Effector memory CD8-positive, alpha-beta T cell (primary cell): ENCODE measurements around the gene SNED1.

ENCODE experiments used
- ATAC-seq: fragments of 150-1000 bp; cut with Tn5 transposase; replicated peaks from 2 replicates; pipeline ENCODE4 v1.10.0; 2021; ENCODE audit warnings: mild to moderate bottlenecking, moderate library complexity
- DNase-seq, 3 experiments: peaks; one replicate each; pipeline ENCODE4 v3.0.0; 2021
- H3K27ac Mint-ChIP-seq, 2 donors: one replicate each; pipeline ENCODE4 v1.8.0; 2022; ENCODE audit warnings: mild to moderate bottlenecking in 2 of 2, mixed read lengths in 2 of 2, moderate library complexity in 2 of 2
- H3K27me3 Mint-ChIP-seq, 2 donors: one replicate each; pipeline ENCODE4 v1.8.0; 2022; ENCODE audit warnings: mixed read lengths in 2 of 2
- H3K36me3 Mint-ChIP-seq: one replicate; pipeline ENCODE4 v1.8.0; 2022; ENCODE audit warnings: mild to moderate bottlenecking, moderate library complexity, mixed read lengths; ENCODE audit not compliant: insufficient read depth
- H3K4me1 Mint-ChIP-seq, 2 donors: one replicate each; pipeline ENCODE4 v1.8.0; 2022; ENCODE audit warnings: low read depth in 2 of 2, mixed read lengths in 2 of 2
- H3K4me3 Mint-ChIP-seq, 2 donors: one replicate each; pipeline ENCODE4 v1.8.0; 2022; ENCODE audit warnings: mild to moderate bottlenecking in 2 of 2, mixed read lengths in 2 of 2, moderate library complexity in 2 of 2
- H3K9me3 Mint-ChIP-seq, 2 donors: one replicate each; pipeline ENCODE4 v1.8.0; 2022; ENCODE audit warnings: mixed read lengths in 2 of 2

SNED1 gene

GRCh38 chr2:241006412-241006811 is 8.0 kb downstream of the SNED1 start:
- no peak overlapping the region for H3K27ac Mint-ChIP-seq
- peaks cover 0 to 10% of the 10 kb centered on the region in 2 donors for H3K4me1 Mint-ChIP-seq
- peaks cover 2 to 8% of the 10 kb centered on the region in 2 donors for H3K9me3 Mint-ChIP-seq
- peaks cover 18 to 33% of the 10 kb centered on the region in 2 donors for H3K27me3 Mint-ChIP-seq
- no peak overlapping the region for H3K4me3 Mint-ChIP-seq
- no peaks in the 10 kb centered on the region for H3K36me3 Mint-ChIP-seq
- DNase-seq (no peak), ATAC-seq (no peak)

GRCh38 chr2:241007111-241007510 is 8.7 kb downstream of the SNED1 start:
- Mint-ChIP-seq H3K27me3 (peaks cover 15 to 33% of the 10 kb centered on the region in 2 donors), H3K4me3 (no peak overlapping the region), H3K36me3 (no peaks in the 10 kb centered on the region), H3K27ac (no peak overlapping the region), H3K9me3 (peaks cover 2 to 8% of the 10 kb centered on the region in 2 donors), H3K4me1 (peaks cover 0 to 10% of the 10 kb centered on the region in 2 donors)
- DNase-seq, result no peak
- no peak for ATAC-seq

GRCh38 chr2:241007880-241008710 is 9.7 kb downstream of the SNED1 start:
- H3K4me1 Mint-ChIP-seq, result peaks cover 0 to 10% of the 10 kb centered on the region in 2 donors
- DNase-seq (no peak), ATAC-seq (no peak)
- H3K27ac Mint-ChIP-seq, result no peak overlapping the region
- H3K9me3 Mint-ChIP-seq, result peaks cover 2 to 8% of the 10 kb centered on the region in 2 donors
- peaks cover 15 to 43% of the 10 kb centered on the region in 2 donors for H3K27me3 Mint-ChIP-seq
- H3K36me3 Mint-ChIP-seq, result no peaks in the 10 kb centered on the region
- no peak overlapping the region for H3K4me3 Mint-ChIP-seq

GRCh38 chr2:241008711-241009121 is 10.3 kb downstream of the SNED1 start:
- Mint-ChIP-seq H3K4me3 (peak overlapping the region in 1 of 2 donors; percentile 19), H3K36me3 (no peaks in the 10 kb centered on the region), H3K27ac (no peak overlapping the region), H3K9me3 (peaks cover 2 to 8% of the 10 kb centered on the region in 2 donors), H3K4me1 (peaks cover 0 to 10% of the 10 kb centered on the region in 2 donors), H3K27me3 (peaks cover 15 to 43% of the 10 kb centered on the region in 2 donors)
- no peak for ATAC-seq
- DNase-seq, result no peak

- Mint-ChIP-seq H3K4me3 (peak overlapping the region in 1 of 2 donors; percentile 19), H3K27ac (no peak overlapping the region), H3K36me3 (no peaks in the 10 kb centered on the region), H3K9me3 (peaks cover 2 to 8% of the 10 kb centered on the region in 2 donors), H3K27me3 (peaks cover 15 to 47% of the 10 kb centered on the region in 2 donors), H3K4me1 (peaks cover 0 to 10% of the 10 kb centered on the region in 2 donors)
- no peak for DNase-seq
- ATAC-seq, result no peak
Measured at GRCh38 chr2:241009191-241009590, 10.8 kb downstream of the SNED1 start.

- no peak overlapping the region for H3K27ac Mint-ChIP-seq
- H3K9me3 Mint-ChIP-seq, result peaks cover 2 to 8% of the 10 kb centered on the region in 2 donors
- ATAC-seq, result peak; percentile 51
- peaks cover 15 to 53% of the 10 kb centered on the region in 2 donors for H3K27me3 Mint-ChIP-seq
- peaks cover 0 to 10% of the 10 kb centered on the region in 2 donors for H3K4me1 Mint-ChIP-seq
- no peak for DNase-seq
- H3K36me3 Mint-ChIP-seq, result no peaks in the 10 kb centered on the region
- peak overlapping the region in 1 of 2 donors; percentile 42 for H3K4me3 Mint-ChIP-seq
Measured at GRCh38 chr2:241009601-241010530, 11.4 kb downstream of the SNED1 start.

GRCh38 chr2:241010531-241011295 is 12.3 kb downstream of the SNED1 start:
- H3K27me3 Mint-ChIP-seq, result peaks cover 15 to 54% of the 10 kb centered on the region in 2 donors
- no peaks in the 10 kb centered on the region for H3K36me3 Mint-ChIP-seq
- H3K9me3 Mint-ChIP-seq, result peaks cover 0 to 4% of the 10 kb centered on the region in 2 donors
- no peak overlapping the region for H3K27ac Mint-ChIP-seq
- H3K4me3 Mint-ChIP-seq, result peak overlapping the region in 1 of 2 donors; percentile 42
- DNase-seq (no peak), ATAC-seq (no peak)
- H3K4me1 Mint-ChIP-seq, result peaks cover 0 to 10% of the 10 kb centered on the region in 2 donors

- Mint-ChIP-seq H3K4me3 (no peak overlapping the region), H3K4me1 (peaks cover 0 to 10% of the 10 kb centered on the region in 2 donors), H3K27ac (no peak overlapping the region), H3K27me3 (peaks cover 15 to 54% of the 10 kb centered on the region in 2 donors), H3K9me3 (no peaks in the 10 kb centered on the region), H3K36me3 (no peaks in the 10 kb centered on the region)
- DNase-seq (no peak), ATAC-seq (no peak)
Measured at GRCh38 chr2:241011296-241011600, 12.8 kb downstream of the SNED1 start.

- Mint-ChIP-seq H3K27me3 (peaks cover 15 to 54% of the 10 kb centered on the region in 2 donors), H3K4me1 (peaks cover 0 to 10% of the 10 kb centered on the region in 2 donors), H3K36me3 (no peaks in the 10 kb centered on the region), H3K27ac (no peak overlapping the region), H3K4me3 (no peak overlapping the region), H3K9me3 (no peaks in the 10 kb centered on the region)
- ATAC-seq (no peak), DNase-seq (no peak)
Measured at GRCh38 chr2:241011751-241012510, 13.5 kb downstream of the SNED1 start.

- Mint-ChIP-seq H3K4me1 (peaks cover 0 to 5% of the 10 kb centered on the region in 2 donors), H3K9me3 (no peaks in the 10 kb centered on the region), H3K4me3 (peak overlapping the region in 1 of 2 donors; percentile 1), H3K27ac (no peak overlapping the region), H3K27me3 (peaks cover 8 to 52% of the 10 kb centered on the region in 2 donors), H3K36me3 (no peaks in the 10 kb centered on the region)
- DNase-seq (no peak), ATAC-seq (no peak)
Measured at GRCh38 chr2:241014224-241014623, 15.8 kb downstream of the SNED1 start.

GRCh38 chr2:241014764-241015163 is 16.3 kb downstream of the SNED1 start:
- DNase-seq, result no peak
- peaks cover 0 to 5% of the 10 kb centered on the region in 2 donors for H3K4me1 Mint-ChIP-seq
- H3K4me3 Mint-ChIP-seq, result no peak overlapping the region
- H3K9me3 Mint-ChIP-seq, result no peaks in the 10 kb centered on the region
- ATAC-seq, result no peak
- H3K27ac Mint-ChIP-seq, result no peak overlapping the region
- no peaks in the 10 kb centered on the region for H3K36me3 Mint-ChIP-seq
- peaks cover 7 to 47% of the 10 kb centered on the region in 2 donors for H3K27me3 Mint-ChIP-seq

- no peaks in the 10 kb centered on the region for H3K36me3 Mint-ChIP-seq
- H3K4me1 Mint-ChIP-seq, result peaks cover 0 to under 1% of the 10 kb centered on the region in 2 donors
- no peak overlapping the region for H3K27ac Mint-ChIP-seq
- no peak for DNase-seq
- no peak for ATAC-seq
- peaks cover 7 to 41% of the 10 kb centered on the region in 2 donors for H3K27me3 Mint-ChIP-seq
- no peak overlapping the region for H3K4me3 Mint-ChIP-seq
- H3K9me3 Mint-ChIP-seq, result no peaks in the 10 kb centered on the region
Measured at GRCh38 chr2:241015439-241015838, 17.0 kb downstream of the SNED1 start.
